ENCODE measurements around the gene CYBA. TPM values are rescaled to one million over a fixed set of nuclear protein-coding genes. Genes with fewer than 3 reads are reported as not detected.

CYBA gene
- total RNA-seq, 1 donor from 2014 or later = 90.8 TPM

GRCh38 chr16:88665570-88665969 lies 14.7 kb upstream of the CYBA start:
- H3K4me1 ChIP-seq (ENCODE audit: control insufficient read depth in 3 of 3, insufficient read depth in 3 of 3, low read length in 3 of 3) = peaks cover 24 to 28% (median 26%) of the 10 kb centered on the region in 3 donors
- H3K9ac ChIP-seq (ENCODE audit: low read depth in 1 of 3, low read length in 3 of 3) = no peak overlapping the region

GRCh38 chr16:88665148-88665547 lies 14.3 kb upstream of the CYBA start:
- H3K27me3 ChIP-seq (ENCODE audit: control insufficient read depth in 3 of 3, insufficient read depth in 3 of 3, low read length in 3 of 3) = no peaks in the 10 kb centered on the region
- H3K27ac ChIP-seq (ENCODE audit: low read depth, low read length) = peak overlapping the region; percentile 37
- H3K9me3 ChIP-seq (ENCODE audit: control insufficient read depth in 3 of 3, low read length in 3 of 3) = no peaks in the 10 kb centered on the region
- peaks cover 23 to 26% (median 24%) of the 10 kb centered on the region in 3 donors for H3K4me1 ChIP-seq (ENCODE audit: control insufficient read depth in 3 of 3, insufficient read depth in 3 of 3, low read length in 3 of 3)
- no peak overlapping the region for H3K4me3 ChIP-seq (ENCODE audit: low read length in 3 of 3)
- no peak overlapping the region for H3K9ac ChIP-seq (ENCODE audit: low read depth in 1 of 3, low read length in 3 of 3)
- H3K36me3 ChIP-seq (ENCODE audit: control insufficient read depth in 3 of 3, insufficient read depth in 3 of 3, low read length in 3 of 3) = peaks cover 0 to 3% (median 2%) of the 10 kb centered on the region in 3 donors

More at GRCh38 chr16:88665570-88665969, 14.7 kb upstream of the CYBA start:
- Histone ChIP-seq H3K27ac (ENCODE audit: low read depth, low read length) (peak overlapping the region; percentile 8), H3K4me3 (ENCODE audit: low read length in 3 of 3) (no peak overlapping the region), H3K36me3 (ENCODE audit: control insufficient read depth in 3 of 3, insufficient read depth in 3 of 3, low read length in 3 of 3) (peaks cover 0 to 3% (median 2%) of the 10 kb centered on the region in 3 donors), H3K27me3 (ENCODE audit: control insufficient read depth in 3 of 3, insufficient read depth in 3 of 3, low read length in 3 of 3) (no peaks in the 10 kb centered on the region), H3K9me3 (ENCODE audit: control insufficient read depth in 3 of 3, low read length in 3 of 3) (no peaks in the 10 kb centered on the region)

GRCh38 chr16:88662843-88663606 lies 12.2 kb upstream of the CYBA start, which contains the start of gene MVD:
Gene MVD (minus strand): TSS chr16:88663091. CDS start chr16:88663080, 11 bp downstream.
- Histone ChIP-seq H3K27me3 (ENCODE audit: control insufficient read depth in 3 of 3, insufficient read depth in 3 of 3, low read length in 3 of 3) (no peaks in the 10 kb centered on the region), H3K27ac (ENCODE audit: low read depth, low read length) (peak within 1 kb of the TSS; percentile 82), H3K9me3 (ENCODE audit: control insufficient read depth in 3 of 3, low read length in 3 of 3) (no peaks in the 10 kb centered on the region), H3K4me1 (ENCODE audit: control insufficient read depth in 3 of 3, insufficient read depth in 3 of 3, low read length in 3 of 3) (peaks cover 17 to 22% (median 18%) of the 10 kb centered on the region in 3 donors), H3K4me3 (ENCODE audit: low read length in 3 of 3) (peak within 1 kb of the TSS; percentile 81 to 95 (median 93)), H3K36me3 (ENCODE audit: control insufficient read depth in 3 of 3, insufficient read depth in 3 of 3, low read length in 3 of 3) (peaks cover 4 to 8% (median 5%) of the 10 kb centered on the region in 3 donors), H3K9ac (ENCODE audit: low read depth in 1 of 3, low read length in 3 of 3) (peak within 1 kb of the TSS; percentile 89 to 97 (median 89))

GRCh38 chr16:88662222-88662842 lies 11.5 kb upstream of the CYBA start:
- no peaks in the 10 kb centered on the region for H3K27me3 ChIP-seq (ENCODE audit: control insufficient read depth in 3 of 3, insufficient read depth in 3 of 3, low read length in 3 of 3)
- peak overlapping the region; percentile 76 to 95 (median 93) for H3K4me3 ChIP-seq (ENCODE audit: low read length in 3 of 3)
- peak overlapping the region; percentile 81 to 97 (median 83) for H3K9ac ChIP-seq (ENCODE audit: low read depth in 1 of 3, low read length in 3 of 3)
- H3K27ac ChIP-seq (ENCODE audit: low read depth, low read length) = peak overlapping the region; percentile 82
- H3K4me1 ChIP-seq (ENCODE audit: control insufficient read depth in 3 of 3, insufficient read depth in 3 of 3, low read length in 3 of 3) = peaks cover 17 to 22% (median 18%) of the 10 kb centered on the region in 3 donors
- no peaks in the 10 kb centered on the region for H3K9me3 ChIP-seq (ENCODE audit: control insufficient read depth in 3 of 3, low read length in 3 of 3)
- peaks cover 5 to 15% (median 5%) of the 10 kb centered on the region in 3 donors for H3K36me3 ChIP-seq (ENCODE audit: control insufficient read depth in 3 of 3, insufficient read depth in 3 of 3, low read length in 3 of 3)

GRCh38 chr16:88661468-88661867 lies 10.6 kb upstream of the CYBA start:
- Histone ChIP-seq H3K4me3 (ENCODE audit: low read length in 3 of 3) (no peak overlapping the region), H3K36me3 (ENCODE audit: control insufficient read depth in 3 of 3, insufficient read depth in 3 of 3, low read length in 3 of 3) (peaks cover 5 to 19% (median 8%) of the 10 kb centered on the region in 3 donors), H3K27ac (ENCODE audit: low read depth, low read length) (no peak overlapping the region), H3K9me3 (ENCODE audit: control insufficient read depth in 3 of 3, low read length in 3 of 3) (no peaks in the 10 kb centered on the region), H3K9ac (ENCODE audit: low read depth in 1 of 3, low read length in 3 of 3) (no peak overlapping the region), H3K27me3 (ENCODE audit: control insufficient read depth in 3 of 3, insufficient read depth in 3 of 3, low read length in 3 of 3) (no peaks in the 10 kb centered on the region), H3K4me1 (ENCODE audit: control insufficient read depth in 3 of 3, insufficient read depth in 3 of 3, low read length in 3 of 3) (peaks cover 17 to 22% (median 17%) of the 10 kb centered on the region in 3 donors)

- no peak overlapping the region for H3K27ac ChIP-seq (ENCODE audit: low read depth, low read length)
- H3K4me1 ChIP-seq (ENCODE audit: control insufficient read depth in 3 of 3, insufficient read depth in 3 of 3, low read length in 3 of 3) = peaks cover 8 to 12% (median 9%) of the 10 kb centered on the region in 3 donors
- H3K9ac ChIP-seq (ENCODE audit: low read depth in 1 of 3, low read length in 3 of 3) = no peak overlapping the region
- no peaks in the 10 kb centered on the region for H3K27me3 ChIP-seq (ENCODE audit: control insufficient read depth in 3 of 3, insufficient read depth in 3 of 3, low read length in 3 of 3)
- no peaks in the 10 kb centered on the region for H3K9me3 ChIP-seq (ENCODE audit: control insufficient read depth in 3 of 3, low read length in 3 of 3)
- no peak overlapping the region for H3K4me3 ChIP-seq (ENCODE audit: low read length in 3 of 3)
- H3K36me3 ChIP-seq (ENCODE audit: control insufficient read depth in 3 of 3, insufficient read depth in 3 of 3, low read length in 3 of 3) = peaks cover 12 to 30% (median 13%) of the 10 kb centered on the region in 3 donors
Measured at GRCh38 chr16:88659160-88659559, 8.3 kb upstream of the CYBA start.

GRCh38 chr16:88658714-88659113 lies 7.9 kb upstream of the CYBA start:
- H3K36me3 ChIP-seq (ENCODE audit: control insufficient read depth in 3 of 3, insufficient read depth in 3 of 3, low read length in 3 of 3) = peaks cover 15 to 31% (median 15%) of the 10 kb centered on the region in 3 donors

GRCh38 chr16:88657371-88657770 lies 6.5 kb upstream of the CYBA start:
- Histone ChIP-seq H3K4me1 (ENCODE audit: control insufficient read depth in 3 of 3, insufficient read depth in 3 of 3, low read length in 3 of 3) (peaks cover 4 to 5% (median 5%) of the 10 kb centered on the region in 3 donors), H3K36me3 (ENCODE audit: control insufficient read depth in 3 of 3, insufficient read depth in 3 of 3, low read length in 3 of 3) (peaks cover 18 to 36% (median 23%) of the 10 kb centered on the region in 3 donors), H3K9ac (ENCODE audit: low read depth in 1 of 3, low read length in 3 of 3) (no peak overlapping the region), H3K27ac (ENCODE audit: low read depth, low read length) (no peak overlapping the region), H3K9me3 (ENCODE audit: control insufficient read depth in 3 of 3, low read length in 3 of 3) (no peaks in the 10 kb centered on the region), H3K4me3 (ENCODE audit: low read length in 3 of 3) (no peak overlapping the region), H3K27me3 (ENCODE audit: control insufficient read depth in 3 of 3, insufficient read depth in 3 of 3, low read length in 3 of 3) (no peaks in the 10 kb centered on the region)

More at GRCh38 chr16:88658714-88659113, 7.9 kb upstream of the CYBA start:
- Histone ChIP-seq H3K4me3 (ENCODE audit: low read length in 3 of 3) (no peak overlapping the region), H3K27me3 (ENCODE audit: control insufficient read depth in 3 of 3, insufficient read depth in 3 of 3, low read length in 3 of 3) (no peaks in the 10 kb centered on the region), H3K4me1 (ENCODE audit: control insufficient read depth in 3 of 3, insufficient read depth in 3 of 3, low read length in 3 of 3) (peaks cover 7 to 8% (median 8%) of the 10 kb centered on the region in 3 donors), H3K9me3 (ENCODE audit: control insufficient read depth in 3 of 3, low read length in 3 of 3) (no peaks in the 10 kb centered on the region), H3K9ac (ENCODE audit: low read depth in 1 of 3, low read length in 3 of 3) (no peak overlapping the region), H3K27ac (ENCODE audit: low read depth, low read length) (no peak overlapping the region)

- Histone ChIP-seq H3K9me3 (ENCODE audit: control insufficient read depth in 3 of 3, low read length in 3 of 3) (no peaks in the 10 kb centered on the region), H3K36me3 (ENCODE audit: control insufficient read depth in 3 of 3, insufficient read depth in 3 of 3, low read length in 3 of 3) (peaks cover 18 to 36% (median 23%) of the 10 kb centered on the region in 3 donors), H3K27ac (ENCODE audit: low read depth, low read length) (no peak overlapping the region)
Measured at GRCh38 chr16:88656291-88656980, 5.6 kb upstream of the CYBA start.

More at GRCh38 chr16:88656291-88656980, 5.6 kb upstream of the CYBA start:
- H3K27me3 ChIP-seq (ENCODE audit: control insufficient read depth in 3 of 3, insufficient read depth in 3 of 3, low read length in 3 of 3) = no peaks in the 10 kb centered on the region
- H3K9ac ChIP-seq (ENCODE audit: low read depth in 1 of 3, low read length in 3 of 3) = no peak overlapping the region
- no peak overlapping the region for H3K4me3 ChIP-seq (ENCODE audit: low read length in 3 of 3)
- H3K4me1 ChIP-seq (ENCODE audit: control insufficient read depth in 3 of 3, insufficient read depth in 3 of 3, low read length in 3 of 3) = peaks cover 2 to 6% (median 4%) of the 10 kb centered on the region in 3 donors

Measured in skeletal muscle tissue (tissue), 4 donors.